Measurements from ENCODE around the gene PCSK4.

PCSK4 gene

GRCh38 chr19:1526066-1526778, 36.1 kb upstream of the PCSK4 start:
- H3K36me3 ChIP-seq (ENCODE audit: control insufficient read depth in 2 of 2, insufficient read depth in 1 of 2, low read length in 2 of 2) = no peaks in the 10 kb centered on the region
- peak; percentile 95 for TF ChIP-seq ZEB2 (tag by site-specific recombination; IDR thresholded peaks at IDR 0.05)
- no peak for TF ChIP-seq ZNF426 (tag by site-specific recombination; IDR thresholded peaks at IDR 0.05)
- TF ChIP-seq, protein P1, sequence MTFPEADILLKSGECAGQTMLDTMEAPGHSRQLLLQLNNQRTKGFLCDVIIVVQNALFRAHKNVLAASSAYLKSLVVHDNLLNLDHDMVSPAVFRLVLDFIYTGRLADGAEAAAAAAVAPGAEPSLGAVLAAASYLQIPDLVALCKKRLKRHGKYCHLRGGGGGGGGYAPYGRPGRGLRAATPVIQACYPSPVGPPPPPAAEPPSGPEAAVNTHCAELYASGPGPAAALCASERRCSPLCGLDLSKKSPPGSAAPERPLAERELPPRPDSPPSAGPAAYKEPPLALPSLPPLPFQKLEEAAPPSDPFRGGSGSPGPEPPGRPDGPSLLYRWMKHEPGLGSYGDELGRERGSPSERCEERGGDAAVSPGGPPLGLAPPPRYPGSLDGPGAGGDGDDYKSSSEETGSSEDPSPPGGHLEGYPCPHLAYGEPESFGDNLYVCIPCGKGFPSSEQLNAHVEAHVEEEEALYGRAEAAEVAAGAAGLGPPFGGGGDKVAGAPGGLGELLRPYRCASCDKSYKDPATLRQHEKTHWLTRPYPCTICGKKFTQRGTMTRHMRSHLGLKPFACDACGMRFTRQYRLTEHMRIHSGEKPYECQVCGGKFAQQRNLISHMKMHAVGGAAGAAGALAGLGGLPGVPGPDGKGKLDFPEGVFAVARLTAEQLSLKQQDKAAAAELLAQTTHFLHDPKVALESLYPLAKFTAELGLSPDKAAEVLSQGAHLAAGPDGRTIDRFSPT (tag by site-specific recombination; IDR thresholded peaks at IDR 0.05) = peak; percentile 76

GRCh38 chr19:1525343-1525742, 35.2 kb upstream of the PCSK4 start:
- Histone ChIP-seq H3K27ac (ENCODE audit: extremely low read depth, low read depth, low read length) (no peak overlapping the region), H3K9me3 (ENCODE audit: control insufficient read depth, insufficient read depth, low read depth, low read length) (no peaks in the 10 kb centered on the region), H3K4me3 (ENCODE audit: low read depth, low read length) (no peak overlapping the region), H3K4me1 (ENCODE audit: control insufficient read depth, insufficient read depth, low read length) (no peaks in the 10 kb centered on the region), H3K36me3 (ENCODE audit: control insufficient read depth in 2 of 2, insufficient read depth in 1 of 2, low read length in 2 of 2) (no peaks in the 10 kb centered on the region)
- ChIA-PET CTCF (interaction anchor here (0.8 kb wide), 1 partner anchor 501 kb away, joined by 3 read pairs; no protein-coding TSS in a partner anchor), POLR2A (no interaction called here)
- no peak for TF ChIP-seq ZNF311 (tag by site-specific recombination; IDR thresholded peaks at IDR 0.05; ENCODE audit: borderline replicate concordance)
- TF ChIP-seq, protein P1 (tag by site-specific recombination; IDR thresholded peaks at IDR 0.05) = peak; percentile 29; the same call in 1 of the 2 replicates

More at GRCh38 chr19:1526066-1526778, 36.1 kb upstream of the PCSK4 start:
- Histone ChIP-seq H3K4me1 (ENCODE audit: control insufficient read depth, insufficient read depth, low read length) (no peaks in the 10 kb centered on the region), H3K4me3 (ENCODE audit: low read depth, low read length) (no peak overlapping the region), H3K27ac (ENCODE audit: extremely low read depth, low read depth, low read length) (no peak overlapping the region), H3K9me3 (ENCODE audit: control insufficient read depth, insufficient read depth, low read depth, low read length) (no peaks in the 10 kb centered on the region)
- CTCF ChIA-PET = no interaction called here
- POLR2A ChIA-PET = no interaction called here

DNA sequence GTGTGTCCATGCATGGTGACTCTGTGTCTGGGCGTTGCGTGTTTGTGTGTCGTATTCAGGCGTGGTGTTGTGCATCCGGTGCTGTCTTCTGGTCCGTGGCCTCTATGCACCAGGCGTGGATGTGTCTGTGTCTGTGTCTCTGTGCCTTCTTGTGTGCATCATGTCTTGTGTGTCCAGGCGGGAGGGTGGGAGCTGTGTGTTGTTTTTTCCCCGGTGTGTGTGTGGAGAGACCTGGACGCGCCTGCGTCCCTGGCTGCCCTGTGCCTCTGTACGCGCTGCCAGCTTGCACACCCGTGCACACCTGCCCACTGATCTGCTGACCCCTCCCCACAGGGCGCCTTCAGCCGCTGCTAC, 34.8 kb upstream of the PCSK4 start:
- TF ChIP-seq BCL11A (tag by site-specific recombination; IDR thresholded peaks at IDR 0.05; ENCODE audit: low read depth) = 0 out of 2 replicates have a peak, but pooled peaks have one; percentile 15
- TF ChIP-seq ZBTB20 (tag by site-specific recombination; IDR thresholded peaks at IDR 0.05) = peak; percentile 13; the same call in 1 of the 2 replicates
- no peak for TF ChIP-seq SCRT1 (tag by site-specific recombination; IDR thresholded peaks at IDR 0.05; ENCODE audit: borderline replicate concordance)
- TF ChIP-seq ZNF747 (tag by site-specific recombination; IDR thresholded peaks at IDR 0.05) = 0 out of 2 replicates have a peak, but pooled peaks have one; percentile 41
- no peak for TF ChIP-seq ZNF837 (tag by site-specific recombination; IDR thresholded peaks at IDR 0.05)
- 0 out of 2 replicates have a peak, but pooled peaks have one; percentile 5 for TF ChIP-seq ZNF239 (tag by site-specific recombination; IDR thresholded peaks at IDR 0.05)
- TF ChIP-seq ZNF133 (tag by site-specific recombination; IDR thresholded peaks at IDR 0.05) = 0 out of 2 replicates have a peak, but pooled peaks have one; percentile 7
- TF ChIP-seq HOXA7 (CRISPR knock-in tag; IDR thresholded peaks at IDR 0.05; ENCODE audit: borderline replicate concordance) = no peak
- TF ChIP-seq ZNF16 (tag by site-specific recombination; IDR thresholded peaks at IDR 0.05; ENCODE audit: low read depth) = no peak
- no peak for TF ChIP-seq WT1 (tag by site-specific recombination; IDR thresholded peaks at IDR 0.05)
- TF ChIP-seq, protein P1 (tag by site-specific recombination; IDR thresholded peaks at IDR 0.05) = no peak
- peak; percentile 19; the same call in 1 of the 2 replicates for TF ChIP-seq ZNF146 (tag by site-specific recombination; IDR thresholded peaks at IDR 0.05)
- no peak; the same call in 1 of the 2 replicates for TF ChIP-seq ZNF2 (tag by site-specific recombination; IDR thresholded peaks at IDR 0.05)
- TF ChIP-seq ZNF23 (tag by site-specific recombination; IDR thresholded peaks at IDR 0.05; ENCODE audit: borderline replicate concordance) = 0 out of 2 replicates have a peak, but pooled peaks have one; percentile 7
- 0 out of 2 replicates have a peak, but pooled peaks have one; percentile 15 for TF ChIP-seq BCL11B (tag by site-specific recombination; IDR thresholded peaks at IDR 0.05; ENCODE audit: low read depth)
- TF ChIP-seq ZNF433 (tag by site-specific recombination; IDR thresholded peaks at IDR 0.05; ENCODE audit: low read depth) = 0 out of 2 replicates have a peak, but pooled peaks have one; percentile 5
- no peak for TF ChIP-seq ZNF560 (tag by site-specific recombination; IDR thresholded peaks at IDR 0.05; ENCODE audit: borderline replicate concordance)
- peak; percentile 20; the same call in 1 of the 2 replicates for TF ChIP-seq KLF1 (tag by site-specific recombination; IDR thresholded peaks at IDR 0.05)
- CTCF ChIA-PET = interaction anchor here (0.8 kb wide), 1 partner anchor 501 kb away, joined by 3 read pairs; no protein-coding TSS in a partner anchor

More for the DNA sequence above, 34.8 kb upstream of the PCSK4 start:
- no peaks in the 10 kb centered on the region for H3K9me3 ChIP-seq (ENCODE audit: control insufficient read depth, insufficient read depth, low read depth, low read length)
- no peak overlapping the region for H3K4me3 ChIP-seq (ENCODE audit: low read depth, low read length)
- no peak overlapping the region for H3K27ac ChIP-seq (ENCODE audit: extremely low read depth, low read depth, low read length)
- no peaks in the 10 kb centered on the region for H3K4me1 ChIP-seq (ENCODE audit: control insufficient read depth, insufficient read depth, low read length)
- POLR2A ChIA-PET = no interaction called here
- H3K36me3 ChIP-seq (ENCODE audit: control insufficient read depth in 2 of 2, insufficient read depth in 1 of 2, low read length in 2 of 2) = no peaks in the 10 kb centered on the region

Measured in HEK293 (cell line).